ENCODE results near the gene IL1RAPL1. TPM values are rescaled to one million over a fixed set of nuclear protein-coding genes. Genes with fewer than 3 reads are reported as not detected.

Gene IL1RAPL1
- total and polyA plus RNA-seq, 2 donors (not counting 3 experiments of a cell fraction or from before 2014, with no cell fraction given) = 0.79 to 1.3 TPM

- FAIRE-seq = no peak
- Histone ChIP-seq H3K9ac (replicated peaks; ENCODE audit: extremely low read depth, insufficient read depth, low read length) (no peak overlapping the region), H3K79me2 (ENCODE audit: control insufficient read depth, insufficient read depth, low read length) (no peaks in the 10 kb centered on the region), H3K36me3 (ENCODE audit: control insufficient read depth in 2 of 2, extremely low read depth in 1 of 2, insufficient read depth in 2 of 2, low read length in 2 of 2) (no peaks in the 10 kb centered on the region), H4K20me1 (replicated peaks; ENCODE audit: control insufficient read depth, extremely low read depth, insufficient read depth, low read length) (no peaks in the 10 kb centered on the region), H3K4me3 (replicated peaks in 1 of 3; ENCODE audit: insufficient read depth in 1 of 3, low read depth in 1 of 3, low read length in 3 of 3) (no peak overlapping the region), H3K27ac (ENCODE audit: insufficient read depth, low read depth, low read length) (no peak overlapping the region), H2AFZ (ENCODE audit: low read depth, low read length) (no peak overlapping the region), H3K4me1 (ENCODE audit: control insufficient read depth, extremely low read depth, insufficient read depth, low read length) (peaks cover 3% of the 10 kb centered on the region), H3K9me3 (replicated peaks; ENCODE audit: control insufficient read depth, insufficient read depth, low read length) (no peaks in the 10 kb centered on the region), H3K4me2 (ENCODE audit: insufficient read depth, low read length) (no peak overlapping the region), H3K27me3 (ENCODE audit: control insufficient read depth in 2 of 2, insufficient read depth in 2 of 2, low read length in 2 of 2) (no peaks in the 10 kb centered on the region), H3K9me1 (replicated peaks; ENCODE audit: control insufficient read depth, extremely low read depth, insufficient read depth, low read length) (no peaks in the 10 kb centered on the region)
- ChIA-PET POLR2A (no interaction called here), CTCF (interaction anchor here (1.0 kb wide), 1 partner anchor 9 kb away, joined by 3 read pairs; no protein-coding TSS in a partner anchor)
- no TSS peak for BruUV-seq (replicated peaks)
- TF ChIP-seq MYC (IDR thresholded peaks at IDR 0.05; ENCODE audit: low read depth, low read length) = no peak
- no peak for TF ChIP-seq MAX (IDR thresholded peaks at IDR 0.05; ENCODE audit: insufficient read depth, insufficient read length)
- TF ChIP-seq POLR2A (IDR thresholded peaks at IDR 0.05; ENCODE audit: low read depth, low read length) = no peak
- TF ChIP-seq GATA2 (IDR thresholded peaks at IDR 0.05; ENCODE audit: insufficient read depth, insufficient read length, low read depth, low read length) = no peak
- TF ChIP-seq, protein P1, sequence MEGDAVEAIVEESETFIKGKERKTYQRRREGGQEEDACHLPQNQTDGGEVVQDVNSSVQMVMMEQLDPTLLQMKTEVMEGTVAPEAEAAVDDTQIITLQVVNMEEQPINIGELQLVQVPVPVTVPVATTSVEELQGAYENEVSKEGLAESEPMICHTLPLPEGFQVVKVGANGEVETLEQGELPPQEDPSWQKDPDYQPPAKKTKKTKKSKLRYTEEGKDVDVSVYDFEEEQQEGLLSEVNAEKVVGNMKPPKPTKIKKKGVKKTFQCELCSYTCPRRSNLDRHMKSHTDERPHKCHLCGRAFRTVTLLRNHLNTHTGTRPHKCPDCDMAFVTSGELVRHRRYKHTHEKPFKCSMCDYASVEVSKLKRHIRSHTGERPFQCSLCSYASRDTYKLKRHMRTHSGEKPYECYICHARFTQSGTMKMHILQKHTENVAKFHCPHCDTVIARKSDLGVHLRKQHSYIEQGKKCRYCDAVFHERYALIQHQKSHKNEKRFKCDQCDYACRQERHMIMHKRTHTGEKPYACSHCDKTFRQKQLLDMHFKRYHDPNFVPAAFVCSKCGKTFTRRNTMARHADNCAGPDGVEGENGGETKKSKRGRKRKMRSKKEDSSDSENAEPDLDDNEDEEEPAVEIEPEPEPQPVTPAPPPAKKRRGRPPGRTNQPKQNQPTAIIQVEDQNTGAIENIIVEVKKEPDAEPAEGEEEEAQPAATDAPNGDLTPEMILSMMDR (IDR thresholded peaks at IDR 0.05; ENCODE audit: extremely low read depth in 1 of 2, insufficient read depth in 1 of 2, low read depth in 1 of 2, low read length in 2 of 2) = no peak
- no peak for TF ChIP-seq POLR2AphosphoS5 (IDR thresholded peaks at IDR 0.05; ENCODE audit: insufficient read depth, low read depth, low read length)
- TF ChIP-seq EZH2 (IDR thresholded peaks at IDR 0.05; ENCODE audit: borderline replicate concordance, low read depth, low read length, severe bottlenecking) = no peak
- intact Hi-C loops (cut with micrococcal nuclease) = no loop called here
- DNase-seq (ENCODE audit: low read depth, low spot score) = no peak
- dilution Hi-C loops (cut with MboI; ENCODE audit: extremely low pct_ligation_motif_present, low sequenced_read_pairs) = no loop called here
Measured at GRCh38 chrX:29487214-29487613, 900.0 kb downstream of the IL1RAPL1 start.

All from endothelial cell of umbilical vein (primary cell).